K562 (cell line): ENCODE measurements around the gene IRS2. TPM values are rescaled to one million over a fixed set of nuclear protein-coding genes. Genes with fewer than 3 reads are reported as not detected.

Experiments used
- ATAC-seq: fragments of 200-7000 bp; cut with Tn5 transposase; 3 replicates; pipeline ENCODE4 v1.9.1; 2020; ENCODE audit warnings: moderate library complexity
- BruUV-seq: library from RNA; stranded (reverse); fragments of 400-500 nt; replicated peaks from 2 replicates; lab custom pipeline; 2021; lab: Mats Ljungman, UMichigan
- CTCF ChIA-PET: fragments of 300-600 bp; formaldehyde crosslinking; extraction: SDS; loops from one replicate; lab custom pipeline; 2021; ENCODE audit warnings: low intra/inter-chr PET ratio; lab: Yijun Ruan, JAX
- POLR2A ChIA-PET: fragments of 300-600, 350-650 bp; sonication (Branson Sonifier 250); formaldehyde crosslinking; extraction: SDS; loops from one replicate; lab custom pipeline; 2021; ENCODE audit warnings: antibody characterized with exemption, inconsistent platforms; lab: Yijun Ruan, JAX
- DNase-seq, 4 experiments: peaks; one replicate each; pipeline versions ENCODE4 v3.0.0 to v3.0.0-alpha.2; 2011 to 2018; ENCODE audit warnings: low spot score in 3 of 4, mixed read lengths in 3 of 4; ENCODE audit errors: extremely low read depth in 1 of 4
- FAIRE-seq: peaks from 2 replicates; lab custom pipeline; 2011; peaks lifted over from hg19 to GRCh38; lab: Jason Lieb, UNC
- H2AFZ ChIP-seq: 2 replicates; pipeline ENCODE4 v1.6.0; 2011; ENCODE audit warnings: low read depth, low read length, control low read depth, inconsistent platforms
- H3K27ac ChIP-seq: fragments of 200-600 bp; 3 replicates; pipeline ENCODE4 v1.8.0; 2011; ENCODE audit warnings: low read depth, mild to moderate bottlenecking, control low read depth, inconsistent platforms, low read length, moderate library complexity, mixed read lengths; ENCODE audit errors: extremely low read depth
- H3K27me3 ChIP-seq, 2 experiments: fragments of 300-600 bp in 1 of 2; 2 replicates in 1 of 2; 3 replicates in 1 of 2; pipeline versions ENCODE4 v1.6.0 to v1.8.0; 2011; ENCODE audit warnings: inconsistent platforms in 2 of 2, low read length in 2 of 2, mild to moderate bottlenecking in 1 of 2, mixed read lengths in 1 of 2, moderate library complexity in 1 of 2; ENCODE audit not compliant: control insufficient read depth in 2 of 2, insufficient read depth in 2 of 2
- H3K36me3 ChIP-seq: fragments of 300-600 bp; 3 replicates; pipeline ENCODE4 v1.8.0; 2011; ENCODE audit warnings: mild to moderate bottlenecking, low read length, inconsistent platforms; ENCODE audit not compliant: control insufficient read depth, insufficient read depth
- H3K4me1 ChIP-seq, 2 experiments: fragments of 200-600 bp in 1 of 2; replicated peaks in 1 of 2; 2 replicates in 1 of 2; 3 replicates in 1 of 2; pipeline versions ENCODE4 v1.5.1 to v1.8.0; 2011; ENCODE audit warnings: inconsistent platforms in 2 of 2, low read length in 2 of 2, mild to moderate bottlenecking in 1 of 2, mixed read lengths in 1 of 2, moderate library complexity in 1 of 2; ENCODE audit not compliant: control insufficient read depth in 2 of 2, insufficient read depth in 2 of 2
- H3K4me2 ChIP-seq: 2 replicates; pipeline ENCODE4 v1.6.1; 2011; ENCODE audit warnings: low read length, control low read depth, inconsistent platforms, mixed read lengths; ENCODE audit not compliant: insufficient read depth
- H3K4me3 ChIP-seq: fragments of 200-600 bp; sonication (generic), shearing (Covaris generic); 2 replicates; pipeline ENCODE4 v1.5.1; 2016; ENCODE audit warnings: control low read depth, inconsistent platforms
- H3K79me2 ChIP-seq: fragments of 200-600 bp; 3 replicates; pipeline ENCODE4 v1.8.0; 2011; ENCODE audit warnings: low read length, inconsistent platforms; ENCODE audit not compliant: control insufficient read depth, insufficient read depth
- H3K9ac ChIP-seq, 2 experiments: 2 replicates each; pipeline versions ENCODE4 v1.6.0 to v1.6.1; 2011; ENCODE audit warnings: low read depth in 2 of 2, low read length in 2 of 2, control low read depth in 1 of 2, inconsistent platforms in 1 of 2, mild to moderate bottlenecking in 1 of 2, mixed read lengths in 1 of 2; ENCODE audit not compliant: insufficient read depth in 1 of 2
- H3K9me1 ChIP-seq: one replicate; pipeline ENCODE4 v1.6.0; 2011; ENCODE audit warnings: inconsistent platforms, mild to moderate bottlenecking, low read length, moderate library complexity; ENCODE audit not compliant: control insufficient read depth, insufficient read depth
- H3K9me3 ChIP-seq: replicated peaks from 2 replicates; pipeline ENCODE4 v1.5.1; 2011; ENCODE audit warnings: low read depth, low read length, inconsistent platforms; ENCODE audit not compliant: control insufficient read depth, insufficient read depth
- H4K20me1 ChIP-seq: replicated peaks from 2 replicates; pipeline ENCODE4 v1.6.1; 2011; ENCODE audit warnings: low read length, inconsistent platforms, mixed read lengths; ENCODE audit not compliant: control insufficient read depth, insufficient read depth
- ATF1 ChIP-seq, 2 experiments: fragments of 450-650 bp in 1 of 2; IDR thresholded peaks; 2 replicates each; pipeline ENCODE4 v1.6.1; 2016; ENCODE audit warnings: missing compliant biosample characterization in 1 of 2, missing genetic modification characterization in 1 of 2
- FOXA3 ChIP-seq, 2 experiments: fragments of 450-650 bp in 1 of 2; sonication (generic) in 1 of 2; formaldehyde crosslinking; IDR thresholded peaks in 1 of 2; conservative IDR thresholded peaks in 1 of 2; 2 replicates each; pipeline versions ENCODE4 v1.4.0 to v1.8.0; 2020 to 2022; ENCODE audit warnings: mild to moderate bottlenecking in 2 of 2, missing genetic modification reagents in 1 of 2
- FOXJ2 ChIP-seq: fragments of 200-800 bp; sonication (Bioruptor generic); IDR thresholded peaks from 2 replicates; pipeline ENCODE4 v1.6.1; 2016; ENCODE audit warnings: missing genetic modification characterization, missing compliant biosample characterization
- FOXM1 ChIP-seq, 2 experiments: fragments of 450-650 bp in 1 of 2; sonication (generic) in 1 of 2; formaldehyde crosslinking in 1 of 2; IDR thresholded peaks; 2 replicates each; pipeline versions ENCODE4 v1.6.1 to v1.9.0; 2017 to 2022; ENCODE audit warnings: low read depth in 2 of 2, mild to moderate bottlenecking in 2 of 2, missing genetic modification reagents in 1 of 2, moderate library complexity in 1 of 2
- L3MBTL2 ChIP-seq: fragments of 450-650 bp; IDR thresholded peaks from 2 replicates; pipeline ENCODE4 v1.6.1; 2016; ENCODE audit warnings: mild to moderate bottlenecking, moderate library complexity
- MTA3 ChIP-seq: fragments of 450-650 bp; formaldehyde crosslinking; IDR thresholded peaks from 2 replicates; pipeline ENCODE4 v1.6.1; 2017; ENCODE audit warnings: mild to moderate bottlenecking, borderline replicate concordance
- POLR3A ChIP-seq: IDR thresholded peaks from 2 replicates; pipeline ENCODE4 v1.6.1; 2011; ENCODE audit warnings: borderline replicate concordance, mild to moderate bottlenecking, moderate library complexity; ENCODE audit not compliant: insufficient read length, insufficient read depth; ENCODE audit errors: extremely low read depth
- SMARCB1 ChIP-seq: IDR thresholded peaks from 2 replicates; pipeline ENCODE4 v1.6.1; 2011; ENCODE audit warnings: improper control_type of control experiment, low read depth; ENCODE audit not compliant: insufficient read length
- ZKSCAN3 ChIP-seq: fragments of 250-450 bp; sonication (Bioruptor Pico); IDR thresholded peaks from 2 replicates; pipeline ENCODE4 v1.4.0; 2020
- ZNF395 ChIP-seq: fragments of 200-800 bp; sonication (Bioruptor generic); IDR thresholded peaks from 2 replicates; pipeline ENCODE4 v1.6.1; 2017; ENCODE audit warnings: missing genetic modification characterization, missing compliant biosample characterization
- ZNF592 ChIP-seq: fragments of 450-650 bp; IDR thresholded peaks from 2 replicates; pipeline ENCODE4 v1.6.1; 2017; ENCODE audit warnings: antibody characterized with exemption, mild to moderate bottlenecking
- ZNF717 ChIP-seq: fragments of 250-450 bp; sonication (Bioruptor Pico); IDR thresholded peaks from 2 replicates; pipeline ENCODE4 v1.5.0; 2021
- WGBS: fragments of 100-300 bp; shearing (Covaris generic); methylation state at CpG from one replicate; pipeline ENCODE4 v1.1.6; 2016; ENCODE audit warnings: low coverage, mixed read lengths; ENCODE audit not compliant: insufficient coverage; ENCODE audit errors: missing lambda C conversion rate; 5-methylcytosine and 5-hydroxymethylcytosine counted together
- in situ Hi-C: fragments of 300-500 bp; cut with MboI; formaldehyde crosslinking; loops from 4 replicates; pipeline ENCODE4 v1.15.0; 2018; ENCODE audit warnings: inconsistent platforms, mixed read lengths
- intact Hi-C: fragments of 100-400 bp; cut with micrococcal nuclease; formaldehyde crosslinking; loops from 2 replicates; pipeline ENCODE4 v1.14.2; 2022
- polyA plus RNA-seq, 8 experiments: library from polyadenylated mRNA; depleted of rRNA in 4 of 8; stranded (reverse) in 5 of 8; unstranded in 3 of 8; fragments of >200 nt; fragmentation: Nextera tagmentation in 2 of 8; fragmentation: Illumina TruSeq in 1 of 8; extraction: Ambion mirVana in 2 of 8; extraction: Trizol in 1 of 8; gene quantifications; 2 replicates each; pipeline versions ENCODE4 v1.2.1 to v1.2.3, GENCODE V29; 2011 to 2014; ENCODE audit warnings: inconsistent platforms in 1 of 8, missing spikeins in 1 of 8
- total RNA-seq, 7 experiments: library from RNA; depleted of rRNA in 6 of 7; stranded (reverse); fragments of >200 nt in 6 of 7; fragmentation: Illumina TruSeq in 2 of 7; extraction: Trizol in 2 of 7; gene quantifications; 2 replicates each; pipeline versions ENCODE4 v1.2.1 to v1.2.3, GENCODE V29; 2011 to 2021; ENCODE audit warnings: low replicate concordance in 1 of 7

The IRS2 gene
- total and polyA plus RNA-seq, 9 of the 15 experiments (the other 6 are each of a cell fraction or from before 2014, with no cell fraction given) = 0.36 to 4.6 (median 0.63) TPM

- TF ChIP-seq ZNF592 (peak; percentile 40; the same call in 1 of the 2 replicates), SMARCB1 (no peak), FOXA3 (CRISPR knock-in tag; conservative IDR thresholded peaks at IDR 0.05 in 1 of 2, IDR thresholded peaks at IDR 0.05 in 1 of 2) (peak in 1 of 2 experiments; percentile 61; a peak in 2 of 4 replicates)
- TF ChIP-seq, all 486 proteins: peak for 8
These were observed 6.2 kb upstream of the IRS2 start (continued) for GRCh38 chr13:109792416-109793059.

- H3K79me2 ChIP-seq = no peaks in the 10 kb centered on the region
- in situ Hi-C loops = no loop called here
- no peaks in the 10 kb centered on the region for H3K9me1 ChIP-seq
- ATAC-seq (peak; percentile 60), DNase-seq (peak in 2 of 4 experiments; percentile 54 to 70), FAIRE-seq (peak; percentile 97)
- H3K36me3 ChIP-seq = no peaks in the 10 kb centered on the region
- no peaks in the 10 kb centered on the region for H4K20me1 ChIP-seq
- BruUV-seq = no TSS peak
- no peak overlapping the region for H3K4me3 ChIP-seq
- POLR2A ChIA-PET = no interaction called here
- H3K4me1 ChIP-seq = peaks cover 7 to 16% of the 10 kb centered on the region in 2 experiments; a peak in 4 of 5 replicates
- H3K4me2 ChIP-seq = peak overlapping the region; percentile 57; the same call in 1 of the 2 replicates
- WGBS = 7% methylated on average over 7 of the region's 7 CpGs
- H2AFZ ChIP-seq = peak overlapping the region; percentile 80
- CTCF ChIA-PET = no interaction called here
- H3K9me3 ChIP-seq = no peaks in the 10 kb centered on the region
- intact Hi-C loops = loop anchor here (1.0 to 5.0 kb wide), 2 partner anchors 109 to 181 kb away; no protein-coding TSS in a partner anchor
- H3K9ac ChIP-seq = peak overlapping the region in 1 of 2 experiments; percentile 44; a peak in 2 of 4 replicates
- no peaks in the 10 kb centered on the region for H3K27me3 ChIP-seq
- peak overlapping the region; percentile 48 for H3K27ac ChIP-seq
- no peak for TF ChIP-seq ATF1 (CRISPR knock-in tag; IDR thresholded peaks at IDR 0.05)
- TF ChIP-seq ATF1 (tag; IDR thresholded peaks at IDR 0.05) = peak; percentile 24; the same call in 1 of the 2 replicates
- TF ChIP-seq ZNF717 (CRISPR knock-in tag) = no peak
- peak; percentile 99 for TF ChIP-seq ZKSCAN3 (CRISPR knock-in tag)
- no peak for TF ChIP-seq POLR3A
- peak; percentile 68 for TF ChIP-seq FOXM1 (IDR thresholded peaks at IDR 0.05; ENCODE audit: low read depth)
- TF ChIP-seq FOXM1 (CRISPR knock-in tag; IDR thresholded peaks at IDR 0.05; ENCODE audit: low read depth) = no peak
- TF ChIP-seq MTA3 = peak; percentile 42; the same call in 1 of the 2 replicates
- peak; percentile 69 for TF ChIP-seq L3MBTL2
- TF ChIP-seq ZNF395 = 0 out of 2 replicates have a peak, but pooled peaks have one; percentile 27
- 0 out of 2 replicates have a peak, but pooled peaks have one; percentile 35 for TF ChIP-seq FOXJ2 (tag)
These were observed 4.7 kb upstream of the IRS2 start for GRCh38 chr13:109790942-109791605.
